Measurements from ENCODE around the gene SBF2.

Gene SBF2

DNA sequence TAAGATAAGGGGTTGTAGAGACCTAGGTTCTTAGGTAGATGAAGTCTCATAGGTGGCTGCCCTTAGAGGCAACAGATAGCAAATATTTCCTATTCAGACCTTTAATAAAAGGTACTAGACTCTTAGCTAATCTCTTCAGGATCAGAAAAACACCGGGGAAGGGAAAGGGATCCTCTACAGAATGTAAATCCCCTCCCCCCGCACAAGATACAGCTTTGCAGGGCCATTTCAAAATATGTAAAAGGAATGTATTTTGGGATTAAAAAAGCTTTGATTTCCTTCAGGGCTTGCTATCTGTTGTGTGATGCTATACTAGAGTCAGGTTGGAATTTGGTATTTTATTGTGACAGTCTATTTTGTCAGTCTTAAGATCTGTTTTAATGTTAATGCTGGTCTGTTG is 517.0 kb downstream of the SBF2 start:
- Histone ChIP-seq H3K27ac (no peak overlapping the region), H3K4me3 (no peak overlapping the region)
- DNase-seq (ENCODE audit: low spot score): no peak
- TF ChIP-seq, protein P1, sequence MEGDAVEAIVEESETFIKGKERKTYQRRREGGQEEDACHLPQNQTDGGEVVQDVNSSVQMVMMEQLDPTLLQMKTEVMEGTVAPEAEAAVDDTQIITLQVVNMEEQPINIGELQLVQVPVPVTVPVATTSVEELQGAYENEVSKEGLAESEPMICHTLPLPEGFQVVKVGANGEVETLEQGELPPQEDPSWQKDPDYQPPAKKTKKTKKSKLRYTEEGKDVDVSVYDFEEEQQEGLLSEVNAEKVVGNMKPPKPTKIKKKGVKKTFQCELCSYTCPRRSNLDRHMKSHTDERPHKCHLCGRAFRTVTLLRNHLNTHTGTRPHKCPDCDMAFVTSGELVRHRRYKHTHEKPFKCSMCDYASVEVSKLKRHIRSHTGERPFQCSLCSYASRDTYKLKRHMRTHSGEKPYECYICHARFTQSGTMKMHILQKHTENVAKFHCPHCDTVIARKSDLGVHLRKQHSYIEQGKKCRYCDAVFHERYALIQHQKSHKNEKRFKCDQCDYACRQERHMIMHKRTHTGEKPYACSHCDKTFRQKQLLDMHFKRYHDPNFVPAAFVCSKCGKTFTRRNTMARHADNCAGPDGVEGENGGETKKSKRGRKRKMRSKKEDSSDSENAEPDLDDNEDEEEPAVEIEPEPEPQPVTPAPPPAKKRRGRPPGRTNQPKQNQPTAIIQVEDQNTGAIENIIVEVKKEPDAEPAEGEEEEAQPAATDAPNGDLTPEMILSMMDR (IDR thresholded peaks at IDR 0.05): no peak

DNA sequence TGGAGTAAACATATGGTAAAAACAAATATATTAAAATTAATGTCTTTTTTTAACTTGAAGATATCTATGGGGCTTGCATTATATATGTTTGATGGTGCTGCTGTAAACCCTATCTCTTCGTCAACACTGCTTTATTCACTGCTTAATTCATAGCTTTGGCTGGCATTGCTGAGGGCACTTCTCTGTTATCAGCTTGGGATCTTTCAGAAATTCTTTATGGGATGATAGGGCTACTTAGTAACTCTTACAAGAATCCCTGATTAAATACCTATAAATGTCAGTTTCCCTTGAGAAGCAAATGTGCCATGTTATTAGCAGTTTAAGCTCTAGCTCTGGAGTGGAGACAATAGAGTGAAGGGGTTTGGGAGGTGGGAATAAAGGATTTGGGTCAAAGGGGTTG is 517.8 kb downstream of the SBF2 start:
- Histone ChIP-seq H3K27ac (no peak overlapping the region), H3K4me3 (no peak overlapping the region)
- TF ChIP-seq, protein P1 (IDR thresholded peaks at IDR 0.05): no peak
- no peak for DNase-seq (ENCODE audit: low spot score)

DNA sequence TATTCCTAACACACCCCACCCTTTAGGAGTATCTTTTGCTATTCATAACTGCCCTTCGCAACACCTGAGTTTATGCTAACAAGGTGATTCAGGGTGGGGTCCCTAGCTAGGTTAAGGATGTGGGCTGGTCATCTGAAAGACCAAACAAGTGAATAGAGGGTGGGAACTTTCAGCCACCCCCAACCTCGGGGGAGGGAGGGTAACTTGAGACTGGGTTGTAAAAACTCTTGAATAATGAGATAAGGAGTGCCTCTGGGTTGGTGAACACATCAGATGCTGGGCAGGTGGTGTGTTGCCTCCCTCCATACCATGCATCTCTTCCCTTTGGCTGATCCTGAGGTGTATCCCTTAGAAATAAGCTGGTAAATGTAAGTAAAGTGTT is 518.6 kb downstream of the SBF2 start:
- TF ChIP-seq, protein P1 (IDR thresholded peaks at IDR 0.05): no peak
- Histone ChIP-seq H3K27ac (peak overlapping the region in 1 of 2 donors; percentile 53), H3K4me3 (no peak overlapping the region)
- no peak for DNase-seq (ENCODE audit: low spot score)

DNA sequence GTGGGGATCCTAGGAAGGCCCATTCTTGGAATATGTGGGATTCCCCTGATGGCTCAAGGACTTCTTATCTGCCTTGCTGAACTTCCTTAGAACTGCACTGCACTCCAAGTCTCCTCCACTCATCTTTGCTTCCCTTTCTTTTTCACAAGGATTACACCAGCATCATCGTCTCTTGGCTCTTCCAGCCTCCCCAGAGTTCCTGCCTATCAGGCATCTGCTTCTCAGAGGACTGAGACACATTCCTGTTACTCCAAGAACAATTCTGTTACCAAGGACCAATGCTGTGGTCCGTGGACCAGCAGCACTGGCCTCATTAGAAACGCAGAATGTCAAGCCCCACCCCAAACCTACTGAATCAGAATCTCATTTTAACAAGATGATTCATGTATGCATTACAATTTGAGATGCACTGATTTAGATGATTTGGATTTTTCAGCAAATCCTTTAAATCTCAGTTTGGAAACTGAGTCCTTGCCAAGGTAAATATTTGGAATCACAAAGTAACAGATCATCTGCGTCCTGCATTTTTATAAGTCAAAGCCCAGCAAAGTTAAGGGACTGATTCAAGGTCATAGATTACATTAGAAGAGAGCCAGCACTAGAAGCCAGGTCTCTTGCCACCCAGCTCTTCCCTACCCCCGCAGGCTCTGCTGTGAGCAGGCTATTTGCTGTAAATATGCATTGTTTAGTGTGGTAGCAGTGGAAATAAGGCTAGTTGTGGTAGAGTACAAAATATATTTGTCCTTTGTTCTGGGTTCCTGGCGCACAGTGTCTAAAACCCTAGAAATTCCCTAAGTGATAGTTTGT is 519.2 kb downstream of the SBF2 start:
- peak overlapping the region in 1 of 2 donors; percentile 53 for H3K27ac ChIP-seq
- no peak for DNase-seq (ENCODE audit: low spot score)
- TF ChIP-seq, protein P1 (IDR thresholded peaks at IDR 0.05): no peak
- no peak overlapping the region for H3K4me3 ChIP-seq

DNA sequence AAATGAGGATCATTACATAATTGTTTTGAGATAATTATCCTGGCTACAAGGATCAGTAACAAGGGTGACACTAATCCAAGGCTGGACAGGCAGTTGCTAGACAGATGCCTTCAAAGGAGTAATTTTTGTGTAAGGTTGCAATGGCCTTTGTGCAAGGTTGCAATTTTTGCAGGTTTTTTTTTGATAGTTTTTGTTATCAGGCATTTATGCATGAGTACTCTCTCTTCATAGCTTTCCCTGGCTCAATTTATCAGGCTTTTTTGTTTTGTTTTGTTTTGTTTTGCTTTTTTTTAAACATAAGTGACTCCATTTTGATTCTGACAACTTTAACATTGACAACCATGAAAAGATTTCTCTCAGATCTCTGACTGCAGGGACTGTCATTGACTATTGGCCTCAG is 519.9 kb downstream of the SBF2 start:
- no peak for DNase-seq (ENCODE audit: low spot score)
- no peak overlapping the region for H3K27ac ChIP-seq

DNA sequence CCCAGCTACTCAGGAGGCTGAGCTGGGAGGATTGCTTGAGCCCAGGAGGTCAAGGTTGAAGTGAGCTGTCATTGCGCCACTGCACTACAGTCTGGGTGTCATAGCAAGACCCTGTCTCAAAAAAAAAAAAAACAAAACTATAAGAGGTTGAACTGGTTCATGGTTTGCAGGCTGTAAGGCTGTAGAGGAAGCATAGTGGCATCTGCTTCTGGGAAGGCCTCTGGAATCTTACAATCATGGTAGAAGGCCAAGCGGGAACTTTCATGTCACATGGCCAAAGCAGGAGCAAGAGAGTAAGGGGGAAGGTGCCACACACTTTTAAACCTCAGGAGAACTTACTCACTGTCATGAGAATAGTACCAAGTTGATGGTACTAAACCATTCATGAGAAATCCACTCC is 520.5 kb downstream of the SBF2 start:
- no peak overlapping the region for H3K4me3 ChIP-seq
- DNase-seq (ENCODE audit: low spot score): no peak
- TF ChIP-seq, protein P1 (IDR thresholded peaks at IDR 0.05): no peak
- no peak overlapping the region for H3K27ac ChIP-seq

More for the DNA sequence above, 519.9 kb downstream of the SBF2 start:
- TF ChIP-seq, protein P1 (IDR thresholded peaks at IDR 0.05): no peak
- no peak overlapping the region for H3K4me3 ChIP-seq

DNA sequence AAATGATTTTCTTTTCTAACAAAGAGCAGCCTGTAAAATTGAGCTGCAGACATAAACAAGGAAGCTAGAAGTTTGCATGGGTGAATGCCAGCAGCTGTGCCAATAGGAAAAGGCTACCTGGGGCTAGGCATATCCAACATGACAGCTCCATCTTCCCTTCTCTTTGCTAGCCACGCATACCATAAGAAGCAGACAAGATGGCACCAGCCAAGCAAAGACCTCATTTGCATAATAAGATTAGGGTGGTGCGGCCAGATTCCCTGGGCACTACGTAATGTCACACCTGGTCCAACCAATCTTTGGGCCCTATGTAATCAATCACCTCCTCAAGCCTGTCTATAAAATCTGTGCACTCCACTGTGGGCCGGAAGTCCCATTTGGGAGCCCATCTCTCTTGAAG is 521.8 kb downstream of the SBF2 start:
- TF ChIP-seq, protein P1 (IDR thresholded peaks at IDR 0.05): no peak
- no peak overlapping the region for H3K4me3 ChIP-seq
- H3K27ac ChIP-seq: no peak overlapping the region
- DNase-seq (ENCODE audit: low spot score): no peak
